Osteocyte (in vitro differentiated cells): ENCODE data around the gene SLC48A1. TPM values are rescaled to one million over a fixed set of nuclear protein-coding genes. Genes with fewer than 3 reads are reported as not detected.

Experiments used
- DNase-seq: peaks from one replicate; pipeline ENCODE4 v3.0.0; 2021; ENCODE audit warnings: mixed read lengths; ENCODE audit not compliant: unreplicated experiment; ENCODE audit errors: extremely low spot score
- H3K27ac Mint-ChIP-seq: one replicate; pipeline ENCODE4 v1.8.0; 2021; ENCODE audit warnings: mild to moderate bottlenecking, mixed read lengths; ENCODE audit not compliant: unreplicated experiment
- H3K27me3 Mint-ChIP-seq: one replicate; pipeline ENCODE4 v1.8.0; 2021; ENCODE audit warnings: mixed read lengths; ENCODE audit not compliant: unreplicated experiment
- H3K36me3 Mint-ChIP-seq: one replicate; pipeline ENCODE4 v1.8.0; 2021; ENCODE audit warnings: mixed read lengths; ENCODE audit not compliant: unreplicated experiment
- H3K4me1 Mint-ChIP-seq: one replicate; pipeline ENCODE4 v1.8.0; 2021; ENCODE audit warnings: mixed read lengths; ENCODE audit not compliant: unreplicated experiment
- H3K4me3 Mint-ChIP-seq: one replicate; pipeline ENCODE4 v1.8.0; 2021; ENCODE audit warnings: mild to moderate bottlenecking, moderate library complexity, mixed read lengths; ENCODE audit not compliant: unreplicated experiment
- H3K9me3 Mint-ChIP-seq: one replicate; pipeline ENCODE4 v1.8.0; 2021; ENCODE audit warnings: mixed read lengths; ENCODE audit not compliant: unreplicated experiment
- total RNA-seq: library from RNA; stranded (reverse); gene quantifications from 2 replicates; pipeline ENCODE4 v1.2.1, GENCODE V29; 2021
- TF ChIP-seq, protein P1 (sequence below): fragments of 200-600 bp; sonication (generic); IDR thresholded peaks from 2 replicates; pipeline ENCODE4 v1.5.0; 2021; ENCODE audit warnings: antibody characterized with exemption, mild to moderate bottlenecking, moderate library complexity

The SLC48A1 gene
- total RNA-seq, 1 donor from 2014 or later = 21.2 TPM

DNA sequence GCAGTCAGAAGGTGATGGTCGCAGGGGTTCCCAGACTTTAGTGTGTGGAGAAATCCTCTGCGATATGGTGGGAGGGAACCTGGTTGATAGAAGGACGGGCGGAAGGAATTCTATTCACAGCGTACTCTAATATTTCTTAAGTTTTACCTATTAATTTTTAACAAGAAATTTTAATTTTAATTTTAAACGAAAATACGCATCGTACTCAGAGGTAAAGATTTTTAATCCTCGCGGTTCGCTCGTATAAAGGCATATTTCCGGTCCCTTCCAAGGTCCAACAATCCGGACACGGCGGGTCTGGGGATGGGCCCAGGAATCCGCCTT, 338 bp upstream of the SLC48A1 start:
- H3K36me3 Mint-ChIP-seq = no peaks in the 10 kb centered on the region
- H3K4me3 Mint-ChIP-seq = peak overlapping the region; percentile 66
- TF ChIP-seq, protein P1, sequence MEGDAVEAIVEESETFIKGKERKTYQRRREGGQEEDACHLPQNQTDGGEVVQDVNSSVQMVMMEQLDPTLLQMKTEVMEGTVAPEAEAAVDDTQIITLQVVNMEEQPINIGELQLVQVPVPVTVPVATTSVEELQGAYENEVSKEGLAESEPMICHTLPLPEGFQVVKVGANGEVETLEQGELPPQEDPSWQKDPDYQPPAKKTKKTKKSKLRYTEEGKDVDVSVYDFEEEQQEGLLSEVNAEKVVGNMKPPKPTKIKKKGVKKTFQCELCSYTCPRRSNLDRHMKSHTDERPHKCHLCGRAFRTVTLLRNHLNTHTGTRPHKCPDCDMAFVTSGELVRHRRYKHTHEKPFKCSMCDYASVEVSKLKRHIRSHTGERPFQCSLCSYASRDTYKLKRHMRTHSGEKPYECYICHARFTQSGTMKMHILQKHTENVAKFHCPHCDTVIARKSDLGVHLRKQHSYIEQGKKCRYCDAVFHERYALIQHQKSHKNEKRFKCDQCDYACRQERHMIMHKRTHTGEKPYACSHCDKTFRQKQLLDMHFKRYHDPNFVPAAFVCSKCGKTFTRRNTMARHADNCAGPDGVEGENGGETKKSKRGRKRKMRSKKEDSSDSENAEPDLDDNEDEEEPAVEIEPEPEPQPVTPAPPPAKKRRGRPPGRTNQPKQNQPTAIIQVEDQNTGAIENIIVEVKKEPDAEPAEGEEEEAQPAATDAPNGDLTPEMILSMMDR = no peak
- no peaks in the 10 kb centered on the region for H3K27me3 Mint-ChIP-seq
- peak overlapping the region; percentile 32 for H3K27ac Mint-ChIP-seq
- no peaks in the 10 kb centered on the region for H3K9me3 Mint-ChIP-seq
- peaks cover 34% of the 10 kb centered on the region for H3K4me1 Mint-ChIP-seq
- no peak for DNase-seq

DNA sequence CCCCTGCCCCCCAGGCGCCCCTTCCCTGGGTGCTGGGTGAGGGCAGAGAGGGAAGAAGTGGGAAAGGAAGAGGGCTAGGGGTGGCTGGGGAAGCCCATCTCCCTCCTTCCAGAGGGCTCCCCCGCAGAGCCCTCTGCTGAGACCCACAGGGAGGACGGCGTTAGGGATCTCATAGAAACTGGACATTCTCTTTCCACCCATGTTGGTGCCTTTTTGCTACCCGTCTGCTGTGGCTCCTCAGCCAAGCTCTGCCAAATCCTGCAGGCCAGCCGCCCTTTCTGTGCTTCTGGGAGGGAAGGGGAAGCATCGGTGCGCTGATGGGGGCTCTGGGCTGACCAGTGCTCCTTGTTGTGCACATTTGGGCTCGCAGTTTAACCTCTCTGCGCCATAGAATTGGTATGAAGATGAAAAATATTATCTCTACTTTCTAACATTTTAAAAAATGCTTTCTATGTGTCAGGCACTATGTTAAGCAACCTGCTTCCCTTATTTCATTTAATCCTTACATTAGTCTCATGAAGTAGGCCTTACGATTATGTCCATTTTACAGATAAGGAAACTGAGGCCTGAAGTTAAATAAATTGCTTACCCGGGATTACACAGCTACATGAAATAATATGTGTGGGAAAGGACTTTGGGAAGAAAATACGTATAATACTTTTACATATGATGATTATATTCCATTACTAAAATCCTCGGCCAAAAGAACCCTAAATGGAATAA, 981 bp downstream of the SLC48A1 start:
- Mint-ChIP-seq H3K36me3 (no peaks in the 10 kb centered on the region), H3K4me1 (peaks cover 36% of the 10 kb centered on the region), H3K9me3 (no peaks in the 10 kb centered on the region), H3K27me3 (no peaks in the 10 kb centered on the region), H3K27ac (no peak overlapping the region), H3K4me3 (peak overlapping the region; percentile 84)
- TF ChIP-seq, protein P1 = no peak
- no peak for DNase-seq

DNA sequence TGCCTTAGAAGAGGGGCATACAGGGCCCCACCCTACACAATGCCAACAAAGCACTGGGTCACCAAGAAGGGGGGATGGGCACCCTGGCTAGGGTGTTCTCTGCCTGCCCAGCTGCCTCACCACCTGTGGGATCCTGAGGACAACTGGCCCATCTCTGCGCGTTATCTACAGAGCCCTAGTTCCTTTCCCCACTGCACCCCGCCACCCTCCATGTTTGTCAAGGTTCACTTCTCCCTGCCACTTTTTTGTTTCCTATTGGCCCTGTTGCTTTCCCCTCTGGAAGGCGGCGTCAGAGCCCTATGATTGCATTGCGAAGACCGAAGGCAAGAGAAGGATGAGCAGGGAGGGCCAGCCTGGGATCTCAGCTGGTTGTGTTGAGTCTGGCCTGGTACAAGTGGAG, 1.6 kb downstream of the SLC48A1 start:
- no peak overlapping the region for H3K27ac Mint-ChIP-seq
- H3K4me1 Mint-ChIP-seq = peaks cover 38% of the 10 kb centered on the region
- DNase-seq = no peak
- no peak overlapping the region for H3K4me3 Mint-ChIP-seq
- H3K9me3 Mint-ChIP-seq = no peaks in the 10 kb centered on the region
- H3K27me3 Mint-ChIP-seq = no peaks in the 10 kb centered on the region
- H3K36me3 Mint-ChIP-seq = no peaks in the 10 kb centered on the region
- TF ChIP-seq, protein P1 = no peak

DNA sequence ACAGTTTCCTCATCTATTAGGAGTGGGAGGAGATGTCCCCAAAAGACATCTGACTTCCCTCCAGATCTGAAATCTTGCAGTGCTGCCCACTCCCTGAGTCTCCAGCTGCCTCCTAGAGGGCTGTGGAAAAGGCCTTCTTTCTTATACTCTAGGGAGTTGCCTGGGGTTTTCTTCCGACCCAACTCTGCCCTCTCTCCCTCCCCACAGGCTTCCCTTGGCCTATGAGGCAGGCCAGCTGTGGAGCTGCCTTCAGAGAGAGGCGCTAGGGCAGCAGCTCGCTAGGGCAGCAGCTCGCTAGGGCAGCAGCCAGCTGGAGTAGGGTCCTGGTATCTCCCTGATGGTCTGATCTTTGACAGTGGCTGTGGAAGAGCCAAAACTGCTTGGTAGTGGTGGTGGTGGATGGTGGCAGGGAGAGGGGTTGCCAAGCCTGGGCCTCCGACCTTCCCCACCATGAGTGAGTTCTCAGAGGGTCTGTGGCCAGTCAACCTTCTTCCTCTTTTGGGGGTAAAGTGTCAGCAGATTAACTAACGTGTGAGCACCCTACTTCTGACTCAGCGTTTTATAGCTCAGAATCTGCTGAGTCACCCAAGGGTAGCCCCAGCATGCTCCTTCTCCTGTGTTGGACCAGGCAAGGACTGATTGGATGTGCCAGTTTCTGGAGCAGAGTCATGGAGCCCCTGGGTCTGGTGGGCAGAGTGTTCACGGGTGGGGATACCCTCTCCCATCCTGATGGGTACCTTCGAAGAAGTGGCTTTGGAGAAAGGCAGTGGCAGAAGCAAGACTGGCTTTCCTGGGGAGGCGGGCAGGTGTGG, 2.3 kb downstream of the SLC48A1 start:
- Mint-ChIP-seq H3K27ac (peak overlapping the region; percentile 31), H3K36me3 (no peaks in the 10 kb centered on the region), H3K4me3 (no peak overlapping the region), H3K9me3 (no peaks in the 10 kb centered on the region), H3K27me3 (no peaks in the 10 kb centered on the region), H3K4me1 (peaks cover 38% of the 10 kb centered on the region)
- DNase-seq = no peak
- TF ChIP-seq, protein P1 = no peak

DNA sequence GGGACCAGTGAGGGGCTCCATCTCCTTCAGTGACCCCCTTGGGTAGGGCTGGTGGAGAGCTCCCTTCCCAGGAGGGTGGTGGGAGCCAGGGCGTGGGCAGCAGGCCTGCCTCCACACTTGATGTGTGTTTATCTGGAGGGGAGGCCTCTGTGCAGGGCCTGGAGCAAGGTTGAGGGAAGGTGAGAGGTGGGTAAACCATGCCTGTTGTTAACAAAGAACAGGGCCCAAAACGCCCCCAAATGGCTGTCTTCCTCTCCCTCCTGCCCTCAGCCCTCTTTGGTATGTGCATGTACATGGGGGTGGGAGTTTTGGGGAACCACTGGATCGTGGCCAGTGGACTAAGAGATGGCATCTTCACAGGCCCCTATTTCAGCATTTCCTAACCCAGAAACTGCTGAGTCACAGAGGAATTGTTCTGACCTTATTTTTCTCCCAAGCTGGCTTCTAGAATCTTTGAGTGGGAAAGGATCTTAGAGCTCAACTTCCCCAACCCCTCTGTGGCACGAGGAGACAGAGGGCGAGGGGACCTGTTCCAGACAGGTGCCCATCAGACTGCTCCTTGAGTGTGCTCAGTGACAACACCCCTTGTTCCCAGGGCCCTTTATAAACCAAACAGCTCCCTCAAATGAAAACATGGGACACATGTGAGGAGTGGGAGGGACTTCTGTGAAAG, 3.6 kb downstream of the SLC48A1 start:
- Mint-ChIP-seq H3K36me3 (no peaks in the 10 kb centered on the region), H3K4me1 (peaks cover 38% of the 10 kb centered on the region), H3K27me3 (no peaks in the 10 kb centered on the region), H3K9me3 (no peaks in the 10 kb centered on the region), H3K4me3 (no peak overlapping the region), H3K27ac (peak overlapping the region; percentile 71)
- TF ChIP-seq, protein P1 = no peak
- DNase-seq = no peak
